GDM1 (cell line): Measurements from ENCODE around the gene TSKU.

Experiments used
- DNase-seq: peaks from one replicate; lab custom pipeline; 2025; lab: John Stamatoyannopoulos, UW

The TSKU gene

DNA sequence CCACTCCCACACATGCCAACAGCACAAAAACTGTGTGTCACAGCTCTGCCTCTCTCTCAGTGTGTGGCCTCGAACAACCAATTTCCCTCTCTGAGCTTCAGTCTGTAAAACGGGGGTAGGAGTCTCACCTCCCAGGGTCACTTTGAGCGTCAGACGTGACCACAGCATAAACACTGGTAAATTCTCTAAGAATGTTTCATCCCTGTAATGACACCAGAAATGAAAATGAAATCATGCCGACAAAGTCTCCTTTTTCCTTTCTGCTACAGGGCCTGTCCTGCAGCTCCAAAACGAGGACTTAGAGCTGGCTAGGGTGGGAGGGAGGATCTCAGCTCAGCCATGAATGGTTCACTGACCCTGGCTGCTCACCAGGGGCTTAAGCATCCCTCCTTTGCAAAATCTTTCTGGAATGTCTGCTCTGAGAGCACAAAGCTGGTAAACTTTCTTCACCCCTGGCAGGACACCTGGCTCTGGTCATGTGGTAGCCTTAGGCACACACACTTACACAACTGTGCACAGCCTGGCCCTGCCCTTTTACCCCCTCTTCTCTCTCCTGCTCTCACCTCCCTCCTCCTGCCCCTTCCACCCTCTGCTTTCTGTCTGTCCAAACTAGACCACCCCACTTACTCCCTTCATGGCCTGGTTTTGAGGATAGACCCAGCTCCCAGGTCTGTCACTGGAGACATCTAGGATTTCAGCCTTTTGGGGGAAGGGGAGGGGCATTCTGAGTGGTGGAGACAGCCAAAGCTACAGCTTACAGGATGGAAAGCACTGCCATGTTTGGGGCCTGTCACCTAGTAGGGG, 12.3 kb upstream of the TSKU start:
- no peak for DNase-seq

DNA sequence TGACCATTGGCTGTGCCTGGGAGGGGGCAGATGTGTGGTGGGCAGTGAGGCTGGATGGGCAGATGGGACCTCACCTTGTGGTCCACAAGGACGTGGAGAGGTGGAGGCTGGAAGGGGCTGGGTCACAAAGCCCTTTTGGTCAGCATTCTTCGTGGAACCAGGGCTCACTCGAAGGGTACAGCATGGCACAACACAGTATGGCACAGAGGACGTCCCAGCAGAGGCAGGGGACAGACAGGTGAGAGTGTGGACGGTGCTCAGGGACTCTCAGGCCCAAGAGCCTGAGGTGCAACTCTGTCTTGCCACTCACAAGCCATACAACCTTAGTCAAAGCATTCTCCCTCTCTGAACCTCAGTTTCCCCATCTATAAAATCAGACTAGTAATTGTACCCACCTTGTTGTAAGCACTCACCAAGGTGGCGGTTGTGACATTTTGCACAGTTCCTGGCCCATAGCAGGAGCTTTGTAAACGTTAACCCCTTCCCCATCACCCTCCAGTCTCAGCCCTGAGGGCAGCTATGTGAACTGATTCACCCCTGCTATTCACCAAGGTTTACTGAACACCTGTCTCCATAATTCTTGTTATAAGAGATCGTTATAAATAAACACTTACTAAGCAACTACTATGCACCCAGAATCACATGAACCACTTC, 11.6 kb upstream of the TSKU start:
- no peak for DNase-seq

DNA sequence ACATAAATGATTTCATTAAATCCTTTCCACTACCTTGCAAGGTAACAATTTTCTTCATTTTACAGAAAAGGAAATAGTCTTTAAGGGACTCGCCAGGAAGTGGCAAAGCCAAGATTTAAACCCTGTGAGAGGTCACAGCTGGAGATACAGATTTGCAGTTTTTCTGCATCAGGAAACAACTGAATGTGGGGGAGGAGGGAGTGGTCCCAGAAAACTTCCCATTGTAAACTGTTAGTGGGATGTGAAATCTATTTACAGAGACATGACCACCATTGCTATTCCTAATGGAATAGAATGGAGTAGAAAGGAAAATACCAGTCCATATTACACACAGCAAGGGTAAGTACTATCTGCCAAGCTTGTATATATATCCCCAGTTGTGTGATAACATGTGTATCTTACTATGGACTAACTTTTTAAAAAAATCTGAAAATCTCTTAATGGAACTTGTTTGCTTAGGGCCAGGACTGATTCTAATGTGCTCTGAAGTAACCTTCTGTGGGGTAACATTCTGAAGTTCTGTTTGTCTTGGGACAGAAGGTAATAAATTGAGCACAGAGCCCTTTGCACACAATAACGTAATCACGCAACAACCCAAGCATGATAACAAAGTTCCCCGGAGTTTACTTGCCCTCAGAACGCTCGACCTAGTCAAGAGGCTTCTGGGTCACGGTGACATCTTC, 10.9 kb upstream of the TSKU start:
- DNase-seq = no peak

DNA sequence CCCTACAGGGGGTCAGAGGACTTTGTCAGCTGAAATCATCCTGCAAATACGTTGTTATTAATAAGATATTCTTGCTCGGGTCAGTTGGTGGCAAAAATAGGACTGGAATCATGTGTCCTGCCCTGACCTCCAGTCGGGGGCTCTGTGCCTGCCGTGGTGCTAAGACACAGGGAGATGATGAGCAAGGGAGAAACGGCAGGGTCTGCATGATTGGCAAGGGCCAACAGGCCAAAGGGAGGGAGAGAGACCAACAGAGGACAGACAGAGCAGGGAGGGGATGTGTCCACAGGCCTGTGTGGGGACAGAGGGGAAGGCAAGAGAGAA, 10.4 kb upstream of the TSKU start:
- no peak for DNase-seq

DNA sequence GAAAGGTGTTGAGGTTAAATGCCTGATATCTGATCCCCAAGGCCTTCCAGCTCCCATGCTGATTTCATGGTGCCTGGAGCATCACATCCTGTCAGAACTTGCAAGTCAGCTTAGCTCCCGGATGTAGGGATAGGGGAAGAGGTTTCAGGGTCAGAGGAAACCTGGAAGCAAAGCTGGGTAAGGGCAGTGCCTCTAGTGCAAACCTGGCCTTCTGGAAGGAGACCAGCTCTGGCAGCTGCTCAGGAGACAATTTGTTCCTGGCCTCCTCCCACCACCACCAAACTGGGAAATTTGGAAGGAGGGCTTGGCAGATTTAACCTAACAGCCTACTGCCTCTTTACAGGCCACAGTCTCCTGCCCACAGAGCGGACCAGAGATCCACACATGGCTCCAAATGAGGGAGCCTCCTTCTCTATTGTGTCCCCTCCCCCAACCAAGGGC, 9.2 kb upstream of the TSKU start:
- DNase-seq = no peak

DNA sequence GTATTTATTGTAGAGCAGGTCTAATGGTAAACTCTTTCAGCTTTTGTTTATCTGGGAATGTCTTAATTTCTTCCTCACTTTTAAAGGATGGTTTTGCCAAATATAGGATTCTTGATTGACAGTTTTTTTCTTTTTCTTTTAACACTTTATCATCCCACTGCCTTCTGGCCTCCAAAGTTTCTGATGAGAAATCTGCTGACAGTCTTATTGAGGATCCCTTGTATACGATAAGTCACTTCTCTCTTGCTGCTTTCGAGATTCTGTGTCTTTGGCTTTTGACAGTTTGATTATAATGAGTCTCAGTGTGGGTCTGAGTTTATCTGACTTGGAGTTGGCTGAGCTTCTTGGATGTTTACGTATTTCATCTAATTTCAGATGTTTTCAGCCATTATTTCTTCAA, 6.7 kb upstream of the TSKU start:
- DNase-seq = no peak

DNA sequence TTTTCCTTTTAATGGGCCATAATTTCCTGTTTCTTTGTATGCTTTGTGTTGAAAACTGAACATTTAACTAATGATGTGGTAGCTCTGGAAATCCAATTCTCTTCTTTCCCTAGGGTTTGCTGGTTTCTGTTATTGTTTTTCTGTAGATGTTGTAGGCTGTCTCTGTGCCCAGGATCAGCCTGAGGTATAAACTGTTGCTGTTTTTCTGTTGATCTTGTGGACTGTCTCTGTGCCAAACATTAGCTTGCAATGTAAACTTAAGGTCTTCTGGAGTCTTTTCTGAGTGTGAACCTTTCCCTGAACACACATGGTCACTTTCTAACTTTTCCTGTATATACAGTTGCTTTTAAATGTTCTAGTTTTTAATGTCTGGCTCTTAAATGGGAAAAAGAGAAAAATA, 5.9 kb upstream of the TSKU start:
- DNase-seq = no peak

DNA sequence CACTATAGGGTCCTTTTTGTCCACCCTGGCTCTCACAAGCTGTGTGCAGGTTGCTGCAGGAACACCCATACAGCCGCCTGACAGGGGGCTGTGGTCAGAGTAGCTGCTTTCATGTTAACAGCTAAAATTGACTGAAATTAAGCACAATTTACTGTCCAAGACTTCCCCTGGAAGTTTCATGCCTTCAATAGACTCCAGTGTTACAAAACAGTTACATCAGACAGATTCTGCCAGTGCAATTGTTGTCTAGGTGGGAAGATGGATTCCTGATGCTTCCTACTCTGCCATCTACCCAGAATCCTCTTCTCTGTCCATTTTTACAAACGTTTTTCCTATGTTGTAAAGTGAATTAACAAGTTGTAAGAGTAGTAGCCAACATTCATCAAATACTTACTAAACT, 5.3 kb upstream of the TSKU start:
- DNase-seq = no peak

DNA sequence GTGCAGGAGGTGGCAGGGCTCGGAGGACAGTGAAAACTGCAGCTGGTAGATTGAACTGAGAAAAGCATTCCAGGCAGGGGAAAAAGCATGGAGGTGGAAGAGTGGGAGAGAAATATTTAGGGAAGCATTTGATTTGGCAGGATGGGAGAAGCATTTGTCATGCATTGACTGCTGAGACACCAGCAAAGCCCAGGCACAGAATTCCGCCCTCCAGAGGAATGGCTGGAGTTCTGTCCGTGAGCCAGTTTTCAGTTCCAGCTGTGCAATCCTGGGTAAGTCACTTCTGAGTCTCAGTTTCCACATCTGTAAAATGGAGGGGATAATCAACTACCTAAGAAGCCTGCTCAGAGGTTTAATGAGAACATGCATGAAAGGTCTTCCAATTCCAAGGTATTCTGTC, 4.3 kb upstream of the TSKU start:
- no peak for DNase-seq

DNA sequence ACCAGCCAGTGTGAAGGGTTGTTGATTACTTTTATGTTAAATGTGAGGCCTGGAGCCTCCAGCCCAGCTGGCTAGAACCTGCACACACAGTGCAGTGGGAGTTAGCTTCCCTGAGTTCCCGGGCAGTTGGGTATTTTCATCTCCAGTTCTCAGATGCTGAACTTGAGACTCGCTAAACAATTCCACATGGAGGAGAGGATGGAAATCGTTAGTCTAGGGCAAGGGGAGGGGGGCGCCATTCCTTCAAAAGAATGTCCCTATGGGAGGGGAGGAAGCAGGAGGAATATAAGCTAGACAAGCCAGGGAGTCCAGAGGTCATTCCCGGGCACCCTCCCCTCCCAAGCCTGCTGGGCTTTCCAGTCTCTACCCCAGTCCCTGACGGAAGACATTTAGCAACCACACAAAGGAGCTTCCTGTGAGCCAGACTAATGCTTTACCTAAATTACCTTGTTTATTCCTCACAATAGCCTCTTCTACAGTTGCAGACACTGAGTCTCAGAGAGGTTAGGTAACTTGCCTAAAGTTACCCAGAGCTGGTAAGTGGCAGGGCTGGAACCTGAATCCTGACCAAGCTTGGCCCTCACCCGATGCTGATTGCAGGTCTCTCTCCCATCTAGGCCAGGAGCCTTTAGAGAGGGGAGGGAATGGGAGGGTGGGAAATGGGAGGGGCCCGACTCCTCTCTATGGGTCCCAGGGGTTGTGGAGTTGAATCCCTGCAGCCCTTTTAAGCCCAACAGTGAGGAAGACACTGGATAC, 1.9 kb upstream of the TSKU start:
- DNase-seq = no peak

DNA sequence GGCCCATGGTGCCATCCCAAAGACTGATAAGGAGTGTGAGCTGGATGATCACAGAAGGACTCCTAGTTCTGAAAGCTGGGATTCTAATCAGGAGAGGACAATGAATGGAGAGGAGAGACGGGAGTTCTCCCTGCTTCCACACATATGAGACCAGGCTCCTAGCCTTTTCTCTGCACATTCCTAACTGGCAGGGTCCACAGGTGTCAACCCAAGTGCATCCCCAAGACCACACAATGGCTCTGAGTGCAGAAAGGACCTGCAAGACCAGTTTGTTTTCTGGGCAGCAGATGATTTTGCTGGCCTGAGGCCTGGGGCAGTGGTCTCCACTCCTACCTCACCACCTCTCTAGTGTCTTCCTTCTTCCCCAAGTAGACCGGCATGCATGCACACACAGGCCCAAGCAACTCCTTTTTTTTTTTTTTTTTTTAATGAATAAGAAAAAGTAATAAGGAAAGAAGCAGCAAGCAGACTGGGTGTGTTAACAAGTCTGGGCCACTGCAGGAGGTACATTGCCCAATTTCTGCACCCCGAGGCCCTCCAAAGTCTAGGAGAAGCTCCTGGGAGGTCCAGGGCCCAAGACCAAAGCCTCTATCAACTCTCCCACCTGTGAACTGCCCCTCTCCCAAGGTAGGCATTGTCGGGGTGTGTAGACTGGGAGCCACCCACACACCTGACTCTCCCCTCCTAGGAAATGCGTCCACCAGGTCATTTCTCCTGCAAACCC, 1.2 kb upstream of the TSKU start:
- no peak for DNase-seq

DNA sequence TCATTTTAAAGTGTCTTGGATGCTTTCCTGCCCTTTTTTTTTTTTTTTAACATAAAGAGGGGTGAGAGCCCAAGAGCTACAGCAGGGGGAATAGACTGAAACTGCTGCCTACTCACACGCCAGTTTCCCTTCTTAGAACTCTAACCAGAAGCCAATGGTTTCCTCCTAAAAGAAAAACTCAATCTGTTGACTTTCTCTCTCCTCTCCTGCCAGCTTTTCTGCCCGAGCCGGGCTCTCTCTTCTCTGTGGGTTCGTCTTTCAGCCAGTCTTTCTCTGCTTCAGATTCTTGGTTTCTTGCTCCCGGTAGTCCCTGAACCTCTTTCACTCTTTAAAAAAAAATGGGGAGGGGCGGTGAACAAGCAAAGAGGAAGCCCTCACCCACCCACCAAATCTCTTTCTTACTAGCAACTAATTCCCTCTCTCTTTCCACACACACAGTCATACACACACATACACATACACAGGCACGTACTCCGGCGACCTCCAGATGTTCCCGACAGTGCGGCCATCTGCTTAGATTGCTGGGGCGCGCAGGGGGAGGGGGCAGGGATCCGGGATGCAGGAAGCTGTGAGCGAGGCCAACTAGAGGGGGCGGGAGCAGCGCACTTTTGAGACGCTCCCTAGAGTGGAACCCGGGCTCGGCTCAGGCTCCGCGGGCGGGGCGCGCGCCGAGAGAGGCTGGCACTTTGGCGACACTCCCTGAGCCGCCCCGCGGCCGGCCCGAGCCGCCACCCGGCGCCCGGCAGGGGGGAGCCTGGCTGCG, 444 bp upstream of the TSKU start:
- DNase-seq = peak; percentile 89

DNA sequence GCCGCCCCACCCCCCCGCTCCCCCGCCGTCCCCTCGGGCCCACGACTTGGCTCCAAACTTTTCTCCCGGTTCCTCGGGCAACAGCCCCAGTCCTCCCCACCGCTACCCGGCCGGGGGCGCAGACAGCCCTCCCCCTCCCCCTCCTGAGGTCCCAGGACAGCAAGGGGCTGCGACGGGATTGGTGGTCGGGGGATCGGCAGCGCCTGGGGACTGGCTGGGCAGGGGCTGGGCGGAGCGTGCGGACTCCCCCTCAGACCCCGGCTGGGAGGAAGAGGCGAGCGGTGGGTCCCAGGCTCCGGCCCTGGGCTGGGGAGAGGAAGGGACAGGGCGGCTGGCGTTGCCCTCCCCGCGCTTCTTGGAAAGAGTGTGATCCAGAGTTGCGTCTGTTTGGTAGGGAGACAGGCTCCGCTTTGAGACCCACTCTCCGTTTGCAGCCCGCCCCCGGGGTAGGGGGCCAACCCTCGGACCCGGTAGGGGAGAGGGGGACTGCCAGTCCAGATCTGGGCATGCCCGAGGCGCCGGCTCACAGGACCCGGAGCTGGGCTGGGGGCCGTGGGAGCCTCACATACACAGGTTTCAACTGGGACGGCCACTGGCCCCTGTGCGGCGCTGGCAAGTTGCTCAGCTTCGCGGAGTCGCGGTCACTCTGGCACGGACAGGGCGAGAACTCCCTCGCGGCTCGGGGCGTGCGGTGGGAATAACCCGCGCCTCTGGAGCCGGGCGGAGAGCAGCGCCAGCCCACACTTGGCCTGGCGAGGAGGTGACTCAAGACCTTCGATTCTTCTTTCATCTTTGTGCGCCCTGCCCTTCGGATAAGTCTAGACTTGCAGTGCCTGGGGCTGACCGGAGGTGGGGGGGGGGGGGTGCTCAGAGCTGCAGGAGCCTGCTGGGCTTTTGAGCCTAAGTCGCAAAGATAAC, 999 bp downstream of the TSKU start:
- DNase-seq = no peak

DNA sequence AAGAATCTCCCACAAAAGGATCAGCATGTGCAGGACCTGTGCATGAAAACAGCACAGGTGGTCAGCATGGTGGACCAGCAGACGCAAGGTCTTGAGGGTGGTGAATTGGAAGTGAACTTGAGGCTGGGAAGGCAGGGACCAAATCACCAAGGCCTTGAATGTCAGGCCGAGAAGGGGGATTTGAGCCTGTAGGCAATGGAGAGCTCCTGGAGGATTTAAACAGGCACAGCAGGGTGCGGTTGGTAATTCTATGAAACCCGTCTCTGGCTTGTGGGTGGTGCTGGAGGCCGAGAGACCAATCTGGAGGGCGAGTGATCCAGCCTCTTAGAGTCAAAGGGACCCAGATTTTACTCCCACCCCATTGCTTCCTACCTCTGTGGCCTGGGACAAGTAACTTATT, 2.4 kb downstream of the TSKU start:
- no peak for DNase-seq

DNA sequence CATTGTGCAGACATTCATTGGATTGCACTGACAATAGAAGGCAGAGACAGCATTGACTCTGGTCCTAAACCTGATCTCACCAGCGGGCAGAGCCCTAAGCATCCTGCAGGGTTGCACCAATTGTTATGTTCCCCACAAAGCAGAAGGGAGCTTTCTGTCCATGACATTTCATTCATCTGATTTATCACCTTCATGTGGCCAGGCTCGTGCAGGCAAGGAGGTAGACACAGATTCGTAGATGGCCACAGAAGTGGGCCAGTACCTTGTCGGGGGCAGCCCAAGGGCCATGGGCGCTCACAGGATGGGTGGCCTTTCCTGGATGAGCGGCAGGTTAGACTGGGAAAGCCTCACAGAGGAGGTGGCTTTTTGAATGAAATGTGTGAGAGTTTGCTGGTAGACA, 2.9 kb downstream of the TSKU start:
- DNase-seq = no peak

DNA sequence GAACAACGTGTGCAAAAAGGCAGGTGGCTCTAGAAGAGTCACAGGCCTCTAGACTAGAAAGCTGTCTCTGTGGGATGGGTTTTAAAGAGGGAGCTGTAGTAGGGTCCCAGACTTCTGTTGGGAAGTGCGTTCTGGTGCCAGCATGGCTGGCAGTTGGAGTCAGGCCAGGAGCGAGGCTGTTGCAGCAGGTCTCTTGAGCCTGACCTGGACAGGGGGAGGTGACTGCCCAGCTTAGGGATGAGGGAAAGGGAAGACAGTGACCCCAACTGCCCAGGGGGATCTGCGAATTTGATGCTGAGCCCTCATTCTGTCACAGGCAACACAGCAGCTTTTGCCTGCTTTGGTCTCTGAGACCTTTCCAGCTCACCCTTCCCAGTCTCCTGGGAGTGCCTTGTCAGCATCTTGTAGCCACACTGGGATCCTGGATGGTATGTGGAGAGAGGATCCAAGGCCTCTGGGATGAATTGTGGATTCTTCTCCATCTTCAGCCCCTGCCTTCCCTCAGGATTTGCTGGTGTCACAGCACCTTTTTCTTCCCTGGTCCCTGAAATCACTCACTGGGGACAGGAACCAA, 3.4 kb downstream of the TSKU start:
- DNase-seq = no peak

DNA sequence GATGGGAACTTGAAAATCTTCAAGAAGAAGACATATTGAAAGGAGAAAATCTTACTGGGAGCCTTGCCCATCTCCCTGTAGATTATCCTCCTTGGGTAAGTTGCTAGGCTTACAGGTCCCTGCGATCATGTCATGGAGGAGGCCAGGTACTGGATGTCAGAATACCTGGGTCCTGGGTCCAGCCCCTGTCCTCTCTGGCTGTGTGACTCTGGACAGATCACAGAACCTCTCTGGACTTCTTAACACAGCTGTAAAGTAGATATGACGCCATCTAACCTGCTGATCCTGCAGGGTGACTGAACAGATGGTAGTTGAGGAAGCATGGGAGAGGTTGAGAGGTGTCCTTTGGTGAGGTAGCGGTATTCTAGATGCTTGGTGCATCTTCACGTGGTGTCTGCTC, 4.1 kb downstream of the TSKU start:
- DNase-seq = no peak

DNA sequence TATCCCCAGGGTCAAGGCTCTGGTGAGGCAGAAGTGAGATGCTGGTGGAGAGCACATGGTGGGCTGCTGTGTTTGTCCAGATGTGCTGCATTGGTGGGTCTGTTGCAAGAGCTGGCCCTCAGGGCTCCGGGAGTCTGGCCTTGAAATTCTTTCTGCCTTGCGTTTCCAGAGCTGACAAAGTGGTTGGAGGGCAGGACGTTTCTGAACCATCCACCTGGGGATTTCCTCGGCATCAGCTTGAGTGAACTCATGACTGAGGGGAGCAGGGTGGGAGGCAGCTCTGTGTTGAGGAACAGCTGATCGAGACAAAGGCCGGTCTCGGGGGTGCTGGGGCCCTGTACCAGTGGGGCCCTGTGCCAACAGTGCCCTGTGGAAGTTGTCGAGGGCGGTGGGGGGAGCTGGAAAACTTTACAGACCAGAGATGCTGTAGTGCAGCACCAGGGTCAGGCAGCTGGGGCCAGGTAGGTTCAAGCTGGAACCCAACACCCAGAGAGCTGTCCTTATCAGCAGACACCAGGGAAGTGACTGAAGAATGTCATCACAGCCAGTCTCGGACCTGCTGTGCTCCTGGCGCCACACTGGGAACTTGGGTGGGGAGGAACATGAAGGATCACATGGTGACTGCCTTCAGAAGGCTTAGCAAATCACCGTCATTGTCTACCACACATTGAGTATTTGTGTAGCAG, 4.9 kb downstream of the TSKU start:
- DNase-seq = no peak
